Measurements from ENCODE around the gene DES.
A peak's percentile ranks its signal among the peaks of the same experiment; 100 is the strongest.

DES gene

DNA sequence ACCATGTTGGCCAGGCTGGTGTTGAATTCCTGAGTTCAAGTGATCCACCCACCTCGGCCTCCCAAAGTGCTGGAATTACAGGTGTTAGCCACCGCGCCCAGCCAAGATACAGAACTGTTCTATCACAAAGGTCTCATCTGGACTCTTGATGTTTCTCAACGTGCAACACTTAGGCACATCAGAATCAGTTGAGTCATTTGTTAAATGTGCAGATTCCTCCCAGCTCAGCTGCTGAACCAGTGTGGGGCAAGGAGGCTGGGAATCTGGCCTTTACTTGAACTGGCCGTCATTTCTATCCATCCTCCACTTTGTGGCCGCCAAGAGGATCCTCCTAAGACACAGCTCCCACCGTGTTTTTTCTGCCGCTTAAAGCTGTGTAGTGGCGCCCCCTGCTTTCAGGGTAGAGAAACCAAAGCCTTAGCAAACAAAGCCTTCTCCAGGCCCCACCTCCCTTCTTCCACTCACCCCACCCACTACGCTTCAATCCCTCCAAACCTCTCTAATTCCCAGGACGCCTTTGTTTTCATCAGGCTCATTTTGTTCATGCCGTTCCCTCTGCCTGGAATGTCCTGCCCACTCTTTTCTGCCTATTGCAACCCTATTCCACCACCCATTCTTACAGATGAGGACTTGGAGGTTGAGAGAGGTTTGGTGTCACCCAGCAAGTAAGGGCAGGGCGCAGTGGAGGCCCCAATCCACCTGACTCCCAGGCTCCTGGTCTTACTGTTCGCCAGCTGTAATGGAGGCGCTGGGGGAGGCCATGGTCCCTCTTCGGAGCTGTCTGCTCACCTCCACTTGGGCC lies 15.7 kb downstream of the DES start:
- Histone ChIP-seq H3K36me3 (ENCODE audit: control insufficient read depth, insufficient read depth, low read length) (no peaks in the 10 kb centered on the region), H3K4me1 (ENCODE audit: control insufficient read depth, insufficient read depth, low read length) (peaks cover 6% of the 10 kb centered on the region; the same call in 1 of the 2 replicates), H3K9ac (ENCODE audit: low read depth, low read length) (no peak overlapping the region), H3K27me3 (ENCODE audit: control insufficient read depth, insufficient read depth, low read length) (peaks cover 15% of the 10 kb centered on the region), H3K27ac (ENCODE audit: low read depth, low read length) (no peak overlapping the region), H3K9me3 (ENCODE audit: control insufficient read depth, insufficient read depth, low read length) (no peaks in the 10 kb centered on the region), H3K4me3 (ENCODE audit: low read depth, low read length) (peak overlapping the region; percentile 32; the same call in 1 of the 2 replicates)

- H3K4me3 ChIP-seq (ENCODE audit: low read depth, low read length), result peak overlapping the region; percentile 32; the same call in 1 of the 2 replicates
- H3K36me3 ChIP-seq (ENCODE audit: control insufficient read depth, insufficient read depth, low read length), result no peaks in the 10 kb centered on the region
- H3K9me3 ChIP-seq (ENCODE audit: control insufficient read depth, insufficient read depth, low read length), result no peaks in the 10 kb centered on the region
- peak overlapping the region; percentile 3 for H3K27ac ChIP-seq (ENCODE audit: low read depth, low read length)
- H3K27me3 ChIP-seq (ENCODE audit: control insufficient read depth, insufficient read depth, low read length), result peaks cover 15% of the 10 kb centered on the region
- no peak overlapping the region for H3K9ac ChIP-seq (ENCODE audit: low read depth, low read length)
- peaks cover 6% of the 10 kb centered on the region; the same call in 1 of the 2 replicates for H3K4me1 ChIP-seq (ENCODE audit: control insufficient read depth, insufficient read depth, low read length)
Observed at GRCh38 chr2:219434468-219434717, 16.2 kb downstream of the DES start.

GRCh38 chr2:219434718-219435525 lies 16.7 kb downstream of the DES start, which contains the start of gene SPEG:
TSS of gene SPEG (plus strand) at chr2:219434843. CDS start at chr2:219434978, 135 bp downstream.
- Histone ChIP-seq H3K4me3 (ENCODE audit: low read depth, low read length) (peak within 1 kb of the TSS; percentile 32; the same call in 1 of the 2 replicates), H3K4me1 (ENCODE audit: control insufficient read depth, insufficient read depth, low read length) (peaks cover 6% of the 10 kb centered on the region; the same call in 1 of the 2 replicates), H3K9ac (ENCODE audit: low read depth, low read length) (no peak within 1 kb of the TSS), H3K27ac (ENCODE audit: low read depth, low read length) (peak within 1 kb of the TSS; percentile 3), H3K9me3 (ENCODE audit: control insufficient read depth, insufficient read depth, low read length) (no peaks in the 10 kb centered on the region), H3K27me3 (ENCODE audit: control insufficient read depth, insufficient read depth, low read length) (peaks cover 15% of the 10 kb centered on the region), H3K36me3 (ENCODE audit: control insufficient read depth, insufficient read depth, low read length) (no peaks in the 10 kb centered on the region)

- Histone ChIP-seq H3K9ac (ENCODE audit: low read depth, low read length) (no peak overlapping the region), H3K4me1 (ENCODE audit: control insufficient read depth, insufficient read depth, low read length) (peaks cover 6% of the 10 kb centered on the region; the same call in 1 of the 2 replicates), H3K9me3 (ENCODE audit: control insufficient read depth, insufficient read depth, low read length) (no peaks in the 10 kb centered on the region), H3K27ac (ENCODE audit: low read depth, low read length) (no peak overlapping the region), H3K4me3 (ENCODE audit: low read depth, low read length) (no peak overlapping the region), H3K36me3 (ENCODE audit: control insufficient read depth, insufficient read depth, low read length) (no peaks in the 10 kb centered on the region), H3K27me3 (ENCODE audit: control insufficient read depth, insufficient read depth, low read length) (peaks cover 16% of the 10 kb centered on the region)
Observed at GRCh38 chr2:219435701-219436100, 17.5 kb downstream of the DES start.

GRCh38 chr2:219436491-219436890 lies 18.3 kb downstream of the DES start:
- Histone ChIP-seq H3K36me3 (ENCODE audit: control insufficient read depth, insufficient read depth, low read length) (no peaks in the 10 kb centered on the region), H3K9ac (ENCODE audit: low read depth, low read length) (no peak overlapping the region), H3K27me3 (ENCODE audit: control insufficient read depth, insufficient read depth, low read length) (peaks cover 24% of the 10 kb centered on the region), H3K9me3 (ENCODE audit: control insufficient read depth, insufficient read depth, low read length) (no peaks in the 10 kb centered on the region), H3K4me1 (ENCODE audit: control insufficient read depth, insufficient read depth, low read length) (peaks cover 13% of the 10 kb centered on the region), H3K4me3 (ENCODE audit: low read depth, low read length) (no peak overlapping the region), H3K27ac (ENCODE audit: low read depth, low read length) (no peak overlapping the region)

- Histone ChIP-seq H3K27me3 (ENCODE audit: control insufficient read depth, insufficient read depth, low read length) (peaks cover 26% of the 10 kb centered on the region), H3K4me3 (ENCODE audit: low read depth, low read length) (no peak overlapping the region), H3K9ac (ENCODE audit: low read depth, low read length) (no peak overlapping the region), H3K36me3 (ENCODE audit: control insufficient read depth, insufficient read depth, low read length) (no peaks in the 10 kb centered on the region), H3K4me1 (ENCODE audit: control insufficient read depth, insufficient read depth, low read length) (peaks cover 14% of the 10 kb centered on the region), H3K9me3 (ENCODE audit: control insufficient read depth, insufficient read depth, low read length) (no peaks in the 10 kb centered on the region), H3K27ac (ENCODE audit: low read depth, low read length) (no peak overlapping the region)
Observed at GRCh38 chr2:219437141-219437540, 19.0 kb downstream of the DES start.

GRCh38 chr2:219437690-219438206 lies 19.6 kb downstream of the DES start:
- Histone ChIP-seq H3K4me3 (ENCODE audit: low read depth, low read length) (no peak overlapping the region), H3K9ac (ENCODE audit: low read depth, low read length) (no peak overlapping the region), H3K27ac (ENCODE audit: low read depth, low read length) (no peak overlapping the region), H3K36me3 (ENCODE audit: control insufficient read depth, insufficient read depth, low read length) (no peaks in the 10 kb centered on the region), H3K4me1 (ENCODE audit: control insufficient read depth, insufficient read depth, low read length) (peaks cover 14% of the 10 kb centered on the region), H3K27me3 (ENCODE audit: control insufficient read depth, insufficient read depth, low read length) (peaks cover 29% of the 10 kb centered on the region), H3K9me3 (ENCODE audit: control insufficient read depth, insufficient read depth, low read length) (no peaks in the 10 kb centered on the region)

- Histone ChIP-seq H3K9me3 (ENCODE audit: control insufficient read depth, insufficient read depth, low read length) (no peaks in the 10 kb centered on the region), H3K36me3 (ENCODE audit: control insufficient read depth, insufficient read depth, low read length) (no peaks in the 10 kb centered on the region), H3K27me3 (ENCODE audit: control insufficient read depth, insufficient read depth, low read length) (peaks cover 36% of the 10 kb centered on the region), H3K27ac (ENCODE audit: low read depth, low read length) (no peak overlapping the region), H3K9ac (ENCODE audit: low read depth, low read length) (no peak overlapping the region), H3K4me1 (ENCODE audit: control insufficient read depth, insufficient read depth, low read length) (peaks cover 14% of the 10 kb centered on the region), H3K4me3 (ENCODE audit: low read depth, low read length) (no peak overlapping the region)
Observed at GRCh38 chr2:219438453-219438852, 20.3 kb downstream of the DES start.

GRCh38 chr2:219439506-219439905 lies 21.3 kb downstream of the DES start:
- peaks cover 8% of the 10 kb centered on the region for H3K4me1 ChIP-seq (ENCODE audit: control insufficient read depth, insufficient read depth, low read length)
- no peak overlapping the region for H3K4me3 ChIP-seq (ENCODE audit: low read depth, low read length)
- peaks cover 38% of the 10 kb centered on the region for H3K27me3 ChIP-seq (ENCODE audit: control insufficient read depth, insufficient read depth, low read length)
- H3K9me3 ChIP-seq (ENCODE audit: control insufficient read depth, insufficient read depth, low read length), result no peaks in the 10 kb centered on the region
- H3K27ac ChIP-seq (ENCODE audit: low read depth, low read length), result no peak overlapping the region
- H3K36me3 ChIP-seq (ENCODE audit: control insufficient read depth, insufficient read depth, low read length), result no peaks in the 10 kb centered on the region
- no peak overlapping the region for H3K9ac ChIP-seq (ENCODE audit: low read depth, low read length)

GRCh38 chr2:219440388-219441256 lies 22.4 kb downstream of the DES start:
- H3K4me3 ChIP-seq (ENCODE audit: low read depth, low read length), result peak overlapping the region; percentile 68; the same call in 1 of the 2 replicates
- no peak overlapping the region for H3K27ac ChIP-seq (ENCODE audit: low read depth, low read length)
- H3K9me3 ChIP-seq (ENCODE audit: control insufficient read depth, insufficient read depth, low read length), result no peaks in the 10 kb centered on the region
- H3K9ac ChIP-seq (ENCODE audit: low read depth, low read length), result no peak overlapping the region
- H3K27me3 ChIP-seq (ENCODE audit: control insufficient read depth, insufficient read depth, low read length), result peaks cover 31% of the 10 kb centered on the region
- no peaks in the 10 kb centered on the region for H3K36me3 ChIP-seq (ENCODE audit: control insufficient read depth, insufficient read depth, low read length)
- H3K4me1 ChIP-seq (ENCODE audit: control insufficient read depth, insufficient read depth, low read length), result peaks cover 10% of the 10 kb centered on the region
